OCI-LY3 (cell line): ENCODE results near the gene EVX2.

ENCODE experiments used
- H2AFZ ChIP-seq: fragments of 200-600, 300-600 bp; shearing (Covaris generic); 2 replicates; pipeline ENCODE4 v1.6.0; 2014; ENCODE audit warnings: antibody characterized with exemption, low read depth, low read length
- H3K27ac ChIP-seq: fragments of 200-600, 300-600 bp; sonication (generic); 2 replicates; pipeline ENCODE4 v1.5.1; 2014; ENCODE audit warnings: mild to moderate bottlenecking, low read length, moderate library complexity, mixed read lengths
- H3K27me3 ChIP-seq: fragments of 200-600, 300-600 bp; sonication (generic); 2 replicates; pipeline ENCODE4 v1.6.1; 2014; ENCODE audit warnings: low read depth, low read length, mixed read lengths
- H3K36me3 ChIP-seq: fragments of 200-600, 300-600 bp; sonication (generic); replicated peaks from 2 replicates; pipeline ENCODE3; 2014; ENCODE audit warnings: low read depth, low read length, mixed read lengths
- H3K4me1 ChIP-seq: fragments of 300-600, 200-600 bp; sonication (generic); 2 replicates; pipeline ENCODE4 v1.6.1; 2014; ENCODE audit warnings: low read length, mixed read lengths
- H3K4me2 ChIP-seq: fragments of 200-600, 300-600 bp; sonication (generic); 2 replicates; pipeline ENCODE4 v1.6.1; 2014; ENCODE audit warnings: low read length, mixed read lengths
- H3K4me3 ChIP-seq: fragments of 300-600, 200-600 bp; sonication (generic); 2 replicates; pipeline ENCODE4 v1.5.1; 2014; ENCODE audit warnings: antibody characterized with exemption, mild to moderate bottlenecking, low read length, moderate library complexity
- H3K79me2 ChIP-seq: fragments of 300-600, 200-600 bp; shearing (Covaris generic); 2 replicates; pipeline ENCODE4 v1.6.1; 2014; ENCODE audit warnings: mild to moderate bottlenecking, low read length, mixed read lengths
- H3K9ac ChIP-seq: fragments of 300-600, 200-600 bp; shearing (Covaris generic); 2 replicates; pipeline ENCODE4 v1.6.0; 2014; ENCODE audit warnings: mild to moderate bottlenecking, low read length, moderate library complexity
- H3K9me3 ChIP-seq: fragments of 200-600, 300-600 bp; shearing (Covaris generic); 2 replicates; pipeline ENCODE4 v1.6.1; 2014; ENCODE audit warnings: low read length, mixed read lengths; ENCODE audit not compliant: insufficient read depth
- H4K20me1 ChIP-seq: fragments of 200-600, 300-600 bp; sonication (generic); 2 replicates; pipeline ENCODE4 v1.6.1; 2016; ENCODE audit warnings: low read length, mixed read lengths; ENCODE audit not compliant: insufficient read depth
- EZH2phosphoT487 ChIP-seq: fragments of 200-600 bp; shearing (Covaris generic); IDR thresholded peaks from 2 replicates; pipeline ENCODE4 v1.6.1; 2018; ENCODE audit warnings: antibody characterized with exemption, mixed run types, low read depth
- TF ChIP-seq, protein P1 (sequence below): fragments of 200-600, 300-600 bp; sonication (generic); IDR thresholded peaks from 2 replicates; pipeline ENCODE4 v1.5.1; 2014; ENCODE audit warnings: antibody characterized with exemption, low read length, low read depth

Gene EVX2

DNA sequence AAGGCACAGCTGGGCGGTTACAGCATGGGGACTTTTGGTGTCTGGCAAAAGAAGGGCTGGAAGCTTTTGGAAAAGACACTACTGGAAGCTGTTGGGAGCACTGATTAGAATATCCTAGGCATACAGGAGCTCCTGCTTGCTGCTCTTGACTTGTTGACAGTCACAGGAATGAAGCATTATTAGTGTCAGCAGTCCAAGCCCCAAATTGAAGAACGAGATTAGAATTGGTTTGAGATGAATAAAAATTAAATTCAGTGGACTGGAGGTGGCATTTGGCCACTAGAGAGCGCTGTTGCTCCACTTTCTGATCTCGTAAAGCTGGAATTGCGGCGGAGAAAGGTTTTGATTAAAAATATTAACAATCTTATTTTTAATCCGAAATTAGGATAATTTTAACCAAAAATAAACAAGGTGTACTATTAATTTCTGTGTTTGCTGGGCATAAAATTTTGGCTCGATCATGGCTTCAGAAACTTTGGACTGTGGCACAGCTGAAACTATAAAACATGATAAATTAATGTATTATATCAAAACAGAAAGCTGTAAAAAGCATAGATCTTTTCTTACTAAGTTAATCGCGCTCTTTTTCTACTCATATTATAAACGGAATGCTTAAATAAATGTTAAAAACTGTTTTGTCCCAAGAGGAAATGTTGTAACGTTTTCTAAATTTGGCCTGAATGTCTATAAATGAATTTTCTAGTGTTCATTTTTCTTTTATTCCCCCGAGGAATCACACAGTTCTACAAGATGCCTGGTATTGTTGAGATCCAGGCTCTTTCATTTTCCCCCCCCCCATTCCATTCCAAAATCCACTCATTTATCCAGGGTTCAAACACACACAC, 43.4 kb upstream of the EVX2 start:
- Histone ChIP-seq H2AFZ (no peak overlapping the region), H3K36me3 (no peaks in the 10 kb centered on the region), H3K9ac (no peak overlapping the region), H3K4me3 (peak overlapping the region; percentile 33), H3K27ac (no peak overlapping the region), H3K9me3 (no peaks in the 10 kb centered on the region), H3K4me1 (no peaks in the 10 kb centered on the region), H3K79me2 (no peaks in the 10 kb centered on the region), H4K20me1 (no peaks in the 10 kb centered on the region), H3K27me3 (no peaks in the 10 kb centered on the region), H3K4me2 (peak overlapping the region; percentile 35)
- TF ChIP-seq, protein P1, sequence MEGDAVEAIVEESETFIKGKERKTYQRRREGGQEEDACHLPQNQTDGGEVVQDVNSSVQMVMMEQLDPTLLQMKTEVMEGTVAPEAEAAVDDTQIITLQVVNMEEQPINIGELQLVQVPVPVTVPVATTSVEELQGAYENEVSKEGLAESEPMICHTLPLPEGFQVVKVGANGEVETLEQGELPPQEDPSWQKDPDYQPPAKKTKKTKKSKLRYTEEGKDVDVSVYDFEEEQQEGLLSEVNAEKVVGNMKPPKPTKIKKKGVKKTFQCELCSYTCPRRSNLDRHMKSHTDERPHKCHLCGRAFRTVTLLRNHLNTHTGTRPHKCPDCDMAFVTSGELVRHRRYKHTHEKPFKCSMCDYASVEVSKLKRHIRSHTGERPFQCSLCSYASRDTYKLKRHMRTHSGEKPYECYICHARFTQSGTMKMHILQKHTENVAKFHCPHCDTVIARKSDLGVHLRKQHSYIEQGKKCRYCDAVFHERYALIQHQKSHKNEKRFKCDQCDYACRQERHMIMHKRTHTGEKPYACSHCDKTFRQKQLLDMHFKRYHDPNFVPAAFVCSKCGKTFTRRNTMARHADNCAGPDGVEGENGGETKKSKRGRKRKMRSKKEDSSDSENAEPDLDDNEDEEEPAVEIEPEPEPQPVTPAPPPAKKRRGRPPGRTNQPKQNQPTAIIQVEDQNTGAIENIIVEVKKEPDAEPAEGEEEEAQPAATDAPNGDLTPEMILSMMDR, result peak; percentile 84
- no peak for TF ChIP-seq EZH2phosphoT487

DNA sequence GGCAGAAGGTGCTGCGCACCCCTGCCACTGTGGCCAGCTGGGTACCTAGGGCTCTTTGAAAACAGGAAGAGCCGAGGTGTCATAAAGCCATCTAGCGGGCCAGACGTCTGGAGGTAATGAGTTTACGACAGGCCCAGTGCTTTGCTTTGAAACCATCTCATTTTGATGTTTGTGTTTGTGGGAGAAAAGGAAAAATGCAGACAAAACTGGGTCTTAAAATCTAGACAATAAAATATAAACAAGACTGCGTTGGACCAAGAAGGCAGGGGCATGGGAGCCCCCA, 42.0 kb upstream of the EVX2 start:
- TF ChIP-seq, protein P1, result no peak
- no peak for TF ChIP-seq EZH2phosphoT487
- H3K36me3 ChIP-seq, result no peaks in the 10 kb centered on the region
- no peaks in the 10 kb centered on the region for H3K9me3 ChIP-seq
- no peak overlapping the region for H3K4me2 ChIP-seq
- no peaks in the 10 kb centered on the region for H3K27me3 ChIP-seq
- no peak overlapping the region for H3K27ac ChIP-seq
- no peaks in the 10 kb centered on the region for H4K20me1 ChIP-seq
- H3K9ac ChIP-seq, result no peak overlapping the region
- H3K4me3 ChIP-seq, result no peak overlapping the region
- no peaks in the 10 kb centered on the region for H3K79me2 ChIP-seq
- H2AFZ ChIP-seq, result no peak overlapping the region
- no peaks in the 10 kb centered on the region for H3K4me1 ChIP-seq

DNA sequence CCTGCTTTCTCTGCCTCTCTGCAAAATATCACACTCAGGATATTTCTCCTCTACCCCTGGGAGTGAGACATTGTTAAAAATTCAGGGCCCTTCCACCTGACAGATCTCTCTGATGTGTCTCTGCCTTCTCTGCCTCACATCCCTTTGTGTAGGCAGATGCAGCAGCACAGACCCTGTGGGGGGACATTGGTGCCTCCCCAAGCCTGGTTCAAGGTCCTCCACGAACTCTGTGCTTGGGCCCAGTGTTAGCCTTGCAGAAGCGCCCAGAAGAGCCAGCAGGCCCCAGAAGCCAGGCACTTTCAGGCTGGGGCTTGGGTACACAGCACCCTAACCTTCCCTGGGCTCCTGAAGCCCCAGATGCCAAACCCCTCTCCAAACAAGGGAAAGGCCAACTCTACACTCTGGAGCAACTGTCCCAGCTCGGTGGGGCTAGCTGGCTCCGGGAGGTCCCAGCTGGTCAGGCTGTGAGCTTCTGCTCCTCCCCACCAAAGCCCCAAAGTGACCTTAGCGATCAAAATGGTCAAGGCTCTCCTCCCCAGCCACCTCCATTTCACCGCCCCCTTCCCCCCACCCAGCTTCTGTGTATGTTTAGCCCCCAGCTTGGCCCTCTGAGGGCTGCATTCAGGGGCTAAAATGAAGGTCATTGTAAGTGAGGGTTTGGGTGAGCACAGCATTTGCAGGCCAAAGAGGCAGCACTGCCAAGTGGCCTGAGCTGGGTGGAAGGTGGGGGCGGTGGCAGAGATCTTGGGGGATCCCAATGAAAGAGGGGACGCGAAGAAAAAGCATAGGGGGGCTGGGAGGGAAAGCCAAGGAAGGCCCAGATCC, 41.4 kb upstream of the EVX2 start:
- no peak for TF ChIP-seq EZH2phosphoT487
- TF ChIP-seq, protein P1, result no peak
- H2AFZ ChIP-seq, result no peak overlapping the region
- no peaks in the 10 kb centered on the region for H3K9me3 ChIP-seq
- no peaks in the 10 kb centered on the region for H4K20me1 ChIP-seq
- H3K79me2 ChIP-seq, result no peaks in the 10 kb centered on the region
- no peak overlapping the region for H3K4me2 ChIP-seq
- H3K27me3 ChIP-seq, result no peaks in the 10 kb centered on the region
- H3K27ac ChIP-seq, result no peak overlapping the region
- no peaks in the 10 kb centered on the region for H3K4me1 ChIP-seq
- H3K9ac ChIP-seq, result no peak overlapping the region
- H3K4me3 ChIP-seq, result no peak overlapping the region
- H3K36me3 ChIP-seq, result no peaks in the 10 kb centered on the region

DNA sequence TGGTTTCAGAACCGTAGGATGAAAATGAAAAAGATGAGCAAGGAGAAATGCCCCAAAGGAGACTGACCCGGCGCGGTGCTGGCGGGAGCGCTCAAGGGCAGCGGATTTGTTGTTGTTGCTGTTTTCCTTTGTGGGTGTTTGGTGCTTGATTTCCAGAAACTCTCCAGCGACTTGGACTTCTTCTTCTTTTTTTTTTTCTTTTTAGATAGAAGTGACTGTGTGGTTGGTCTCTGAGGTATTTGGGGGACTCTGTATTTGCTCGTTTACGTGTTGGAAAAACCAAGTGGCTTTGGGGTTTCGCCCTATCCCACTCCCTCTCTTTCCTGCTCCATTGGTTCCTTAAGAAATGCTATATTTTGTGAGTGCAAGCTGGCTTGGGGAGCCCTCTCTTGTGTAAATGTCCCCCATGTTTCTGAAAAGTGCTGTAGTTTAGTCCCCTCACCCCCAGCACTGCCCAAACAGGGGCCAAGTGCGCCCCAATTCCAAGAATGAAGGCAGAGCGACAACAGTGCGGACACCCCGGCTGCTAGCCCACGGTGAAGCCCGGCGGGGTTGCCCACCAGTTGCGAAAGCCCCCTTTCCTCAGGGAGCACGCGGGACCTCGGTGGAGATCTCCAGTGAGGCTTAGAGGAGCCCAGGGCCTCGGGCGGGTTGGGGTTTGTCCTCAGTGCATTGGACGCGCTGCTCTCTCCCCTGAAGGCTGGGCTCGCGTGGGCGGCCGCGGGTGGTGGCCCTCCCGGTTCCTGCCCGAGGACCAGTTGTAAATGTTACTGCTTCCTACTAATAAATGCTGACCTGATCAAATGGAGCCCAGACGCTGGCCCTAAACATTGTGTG, 40.6 kb upstream of the EVX2 start:
- no peak overlapping the region for H2AFZ ChIP-seq
- H3K9ac ChIP-seq, result no peak overlapping the region
- no peaks in the 10 kb centered on the region for H3K27me3 ChIP-seq
- H3K4me1 ChIP-seq, result no peaks in the 10 kb centered on the region
- no peaks in the 10 kb centered on the region for H3K9me3 ChIP-seq
- H3K36me3 ChIP-seq, result no peaks in the 10 kb centered on the region
- no peak for TF ChIP-seq EZH2phosphoT487
- TF ChIP-seq, protein P1, result no peak
- no peaks in the 10 kb centered on the region for H4K20me1 ChIP-seq
- H3K4me2 ChIP-seq, result no peak overlapping the region
- H3K27ac ChIP-seq, result no peak overlapping the region
- no peak overlapping the region for H3K4me3 ChIP-seq
- H3K79me2 ChIP-seq, result no peaks in the 10 kb centered on the region
